Measurements from ENCODE around the gene ZNF865.

ZNF865 gene

DNA sequence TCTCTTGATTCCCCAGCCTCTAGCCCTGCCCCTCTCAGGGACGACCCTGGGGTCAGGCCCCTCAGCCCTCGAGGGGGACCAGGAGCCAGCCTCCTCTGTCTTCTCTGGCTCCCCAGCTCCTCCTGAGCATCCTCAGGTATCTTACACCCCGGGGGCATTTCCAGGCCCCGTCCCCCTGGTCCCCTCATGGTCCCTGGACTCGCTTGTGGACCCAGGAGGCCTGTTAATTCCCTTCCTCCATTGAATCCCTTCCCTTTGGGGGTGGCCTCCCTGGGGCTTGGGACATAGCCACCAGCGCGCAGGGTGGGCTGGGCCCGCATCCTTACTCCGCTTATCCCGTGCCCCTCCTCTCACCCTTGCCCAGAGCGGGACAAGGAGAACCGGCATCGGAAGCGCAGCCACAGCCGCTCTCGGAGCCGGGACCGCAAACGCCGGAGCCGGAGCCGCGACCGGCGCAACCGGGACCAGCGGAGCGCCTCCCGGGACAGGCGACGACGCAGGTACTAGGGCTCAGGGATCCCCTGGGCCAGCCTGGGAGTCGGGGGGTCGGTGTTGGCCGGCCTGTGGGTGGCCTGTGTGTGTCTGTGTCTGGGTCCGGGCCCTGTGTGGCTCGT, 53.5 kb downstream of the ZNF865 start:
- in situ Hi-C loops (cut with HindIII; ENCODE audit: low sequenced_read_pairs), result no loop called here
- DNase-seq (ENCODE audit: low read depth, low spot score), result no peak
- TF ChIP-seq, protein P1, sequence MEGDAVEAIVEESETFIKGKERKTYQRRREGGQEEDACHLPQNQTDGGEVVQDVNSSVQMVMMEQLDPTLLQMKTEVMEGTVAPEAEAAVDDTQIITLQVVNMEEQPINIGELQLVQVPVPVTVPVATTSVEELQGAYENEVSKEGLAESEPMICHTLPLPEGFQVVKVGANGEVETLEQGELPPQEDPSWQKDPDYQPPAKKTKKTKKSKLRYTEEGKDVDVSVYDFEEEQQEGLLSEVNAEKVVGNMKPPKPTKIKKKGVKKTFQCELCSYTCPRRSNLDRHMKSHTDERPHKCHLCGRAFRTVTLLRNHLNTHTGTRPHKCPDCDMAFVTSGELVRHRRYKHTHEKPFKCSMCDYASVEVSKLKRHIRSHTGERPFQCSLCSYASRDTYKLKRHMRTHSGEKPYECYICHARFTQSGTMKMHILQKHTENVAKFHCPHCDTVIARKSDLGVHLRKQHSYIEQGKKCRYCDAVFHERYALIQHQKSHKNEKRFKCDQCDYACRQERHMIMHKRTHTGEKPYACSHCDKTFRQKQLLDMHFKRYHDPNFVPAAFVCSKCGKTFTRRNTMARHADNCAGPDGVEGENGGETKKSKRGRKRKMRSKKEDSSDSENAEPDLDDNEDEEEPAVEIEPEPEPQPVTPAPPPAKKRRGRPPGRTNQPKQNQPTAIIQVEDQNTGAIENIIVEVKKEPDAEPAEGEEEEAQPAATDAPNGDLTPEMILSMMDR (IDR thresholded peaks at IDR 0.05; ENCODE audit: low read depth, low read length), result no peak
- H3K4me3 ChIP-seq (ENCODE audit: low read depth, low read length), result no peak overlapping the region

DNA sequence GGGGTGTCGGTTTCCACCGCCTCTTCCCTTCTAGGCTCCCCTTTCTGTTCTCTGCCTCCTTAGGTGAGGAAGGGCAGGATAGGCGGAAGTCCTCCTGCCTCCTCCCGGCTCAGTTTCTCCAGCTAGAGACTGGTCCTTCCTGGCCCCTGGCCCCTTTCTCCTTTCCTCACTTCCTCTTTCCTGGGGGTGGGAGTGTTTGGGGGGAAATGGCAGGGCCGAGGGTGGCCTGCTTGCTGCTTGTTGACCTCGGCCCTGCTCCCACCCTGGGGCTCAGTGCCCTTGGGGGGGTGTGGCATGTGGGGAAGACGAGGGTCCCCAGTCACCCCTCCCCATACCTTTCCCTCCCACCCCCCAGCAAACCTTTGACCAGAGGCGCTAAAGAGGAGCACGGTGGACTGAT, 54.4 kb downstream of the ZNF865 start:
- in situ Hi-C loops (cut with HindIII; ENCODE audit: low sequenced_read_pairs), result no loop called here
- H3K4me3 ChIP-seq (ENCODE audit: low read depth, low read length), result no peak overlapping the region
- TF ChIP-seq, protein P1 (IDR thresholded peaks at IDR 0.05; ENCODE audit: low read depth, low read length), result no peak
- no peak for DNase-seq (ENCODE audit: low read depth, low spot score)

DNA sequence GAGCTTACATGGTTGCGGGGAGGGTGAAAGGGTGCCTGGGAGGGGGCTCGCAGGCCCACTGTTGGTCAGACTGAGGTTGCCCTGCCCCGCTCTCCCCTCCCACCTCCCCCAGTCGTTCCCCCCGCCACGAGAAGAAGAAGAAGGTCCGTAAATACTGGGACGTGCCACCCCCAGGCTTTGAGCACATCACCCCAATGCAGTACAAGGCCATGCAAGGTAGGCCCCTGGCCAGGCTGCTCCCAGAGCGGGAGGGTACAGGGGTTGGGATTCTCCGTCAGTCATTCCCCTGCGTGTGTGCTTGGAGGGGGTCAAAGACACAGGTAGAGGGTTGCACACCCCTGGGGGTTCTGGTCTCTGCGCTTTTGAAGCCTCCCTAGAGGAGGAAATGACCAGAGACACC, 55.0 kb downstream of the ZNF865 start:
- in situ Hi-C loops (cut with HindIII; ENCODE audit: low sequenced_read_pairs), result no loop called here
- TF ChIP-seq, protein P1 (IDR thresholded peaks at IDR 0.05; ENCODE audit: low read depth, low read length), result no peak
- no peak for DNase-seq (ENCODE audit: low read depth, low spot score)
- H3K4me3 ChIP-seq (ENCODE audit: low read depth, low read length), result no peak overlapping the region

DNA sequence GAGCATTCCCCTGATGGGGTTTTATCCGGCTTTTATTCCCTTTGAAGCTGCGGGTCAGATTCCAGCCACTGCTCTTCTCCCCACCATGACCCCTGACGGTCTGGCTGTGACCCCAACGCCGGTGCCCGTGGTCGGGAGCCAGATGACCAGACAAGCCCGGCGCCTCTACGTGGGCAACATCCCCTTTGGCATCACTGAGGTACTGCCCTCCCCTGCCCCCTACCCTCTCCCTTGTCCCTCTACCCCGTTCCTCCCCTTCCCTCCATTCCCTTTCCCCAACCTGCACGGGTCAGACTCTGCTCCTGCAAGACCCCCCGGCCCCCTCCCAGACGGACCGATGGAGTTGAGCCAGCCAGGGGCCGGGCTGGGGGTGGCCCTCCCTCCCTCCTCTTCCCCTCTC, 55.5 kb downstream of the ZNF865 start:
- no peak for DNase-seq (ENCODE audit: low read depth, low spot score)
- in situ Hi-C loops (cut with HindIII; ENCODE audit: low sequenced_read_pairs), result no loop called here
- TF ChIP-seq, protein P1 (IDR thresholded peaks at IDR 0.05; ENCODE audit: low read depth, low read length), result no peak
- H3K4me3 ChIP-seq (ENCODE audit: low read depth, low read length), result no peak overlapping the region

DNA sequence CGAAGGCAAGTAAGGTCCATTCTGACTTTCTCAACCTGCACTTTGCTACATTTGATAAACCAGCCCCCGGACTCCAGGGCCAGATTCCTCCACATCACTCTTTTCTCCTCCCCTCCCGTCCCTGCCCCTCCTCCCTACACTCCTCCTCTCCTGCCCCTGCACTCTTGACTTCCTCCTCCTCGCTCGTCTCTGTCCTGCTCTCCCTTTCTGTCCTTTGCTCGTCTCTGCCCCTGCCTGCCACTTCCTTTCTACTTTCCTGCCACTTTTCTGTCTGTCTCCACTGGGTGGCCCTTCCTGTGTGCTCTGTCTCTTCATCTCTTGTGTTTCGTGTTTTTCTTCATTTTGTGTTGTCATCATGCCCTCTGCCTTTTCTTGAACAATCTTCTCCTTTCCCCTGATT, 56.4 kb downstream of the ZNF865 start:
- TF ChIP-seq, protein P1 (IDR thresholded peaks at IDR 0.05; ENCODE audit: low read depth, low read length), result no peak
- H3K4me3 ChIP-seq (ENCODE audit: low read depth, low read length), result no peak overlapping the region
- in situ Hi-C loops (cut with HindIII; ENCODE audit: low sequenced_read_pairs), result no loop called here
- no peak for DNase-seq (ENCODE audit: low read depth, low spot score)

DNA sequence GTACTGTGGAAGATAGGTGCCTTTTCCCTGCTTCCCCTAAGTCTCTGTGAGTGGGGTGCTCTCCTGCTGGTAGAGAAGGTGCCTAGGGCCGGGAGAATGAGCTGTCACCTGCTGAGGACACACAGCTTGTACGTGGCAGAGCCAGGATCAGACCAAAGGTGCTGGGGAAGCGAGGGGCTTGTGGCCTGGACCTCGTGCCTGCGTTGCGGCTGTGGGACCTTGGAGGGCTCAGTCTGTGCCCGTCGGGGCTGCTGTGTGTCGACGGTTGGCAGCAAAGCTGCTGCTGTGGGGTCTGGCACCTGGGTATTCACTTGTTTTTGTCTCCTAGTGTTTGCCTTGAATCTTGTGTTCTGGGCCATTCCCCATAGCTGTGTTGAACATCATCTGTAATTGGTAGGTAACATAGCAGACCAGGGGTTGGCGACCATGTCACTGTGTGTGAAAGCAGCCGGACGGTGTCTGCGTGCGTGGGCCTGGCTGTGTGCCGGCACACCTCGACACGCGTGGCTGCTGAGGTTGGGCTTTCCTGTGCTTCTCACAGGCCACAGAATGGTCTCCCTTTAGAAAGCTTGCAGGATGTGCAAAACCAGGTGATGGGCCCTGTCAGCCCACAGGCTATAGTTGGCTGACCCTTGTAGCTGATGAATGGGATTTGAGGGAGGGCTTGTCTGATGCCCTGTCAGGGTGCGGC, 58.5 kb downstream of the ZNF865 start:
- TF ChIP-seq, protein P1 (IDR thresholded peaks at IDR 0.05; ENCODE audit: low read depth, low read length), result no peak
- in situ Hi-C loops (cut with HindIII; ENCODE audit: low sequenced_read_pairs), result no loop called here
- H3K4me3 ChIP-seq (ENCODE audit: low read depth, low read length), result no peak overlapping the region
- DNase-seq (ENCODE audit: low read depth, low spot score), result no peak
